K562 (cell line): Measurements from ENCODE around the gene TNFAIP3. TPM values are rescaled to one million over a fixed set of nuclear protein-coding genes. Genes with fewer than 3 reads are reported as not detected.

Experiments used
- ASH1L ChIP-seq: fragments of 450-650 bp; IDR thresholded peaks from 2 replicates; pipeline ENCODE4 v1.6.1; 2018; ENCODE audit warnings: borderline replicate concordance, mild to moderate bottlenecking, low read depth; ENCODE audit not compliant: partially characterized antibody
- CC2D1A ChIP-seq: fragments of 450-650 bp; IDR thresholded peaks from 2 replicates; pipeline ENCODE4 v1.6.1; 2017; ENCODE audit warnings: mild to moderate bottlenecking
- CHCHD3 ChIP-seq: fragments of 250-450 bp; sonication (Bioruptor Pico); IDR thresholded peaks from 2 replicates; pipeline ENCODE4 v2.1.2; 2022; ENCODE audit warnings: mild to moderate bottlenecking
- CREB3L1 ChIP-seq: fragments of 450-650 bp; IDR thresholded peaks from 2 replicates; pipeline ENCODE4 v1.6.1; 2014; ENCODE audit warnings: low read depth, mild to moderate bottlenecking, moderate library complexity, borderline replicate concordance
- EP400 ChIP-seq: fragments of 450-650 bp; IDR thresholded peaks from 2 replicates; pipeline ENCODE4 v1.6.1; 2017; ENCODE audit warnings: antibody characterized with exemption, mild to moderate bottlenecking, moderate library complexity
- EWSR1 ChIP-seq: fragments of 450-650 bp; IDR thresholded peaks from 2 replicates; pipeline ENCODE4 v1.6.1; 2018; ENCODE audit warnings: borderline replicate concordance, mild to moderate bottlenecking, low read depth, moderate library complexity; ENCODE audit not compliant: partially characterized antibody
- FOXA3 ChIP-seq, 2 experiments: fragments of 450-650 bp in 1 of 2; sonication (generic) in 1 of 2; formaldehyde crosslinking; IDR thresholded peaks in 1 of 2; conservative IDR thresholded peaks in 1 of 2; 2 replicates each; pipeline versions ENCODE4 v1.4.0 to v1.8.0; 2020 to 2022; ENCODE audit warnings: mild to moderate bottlenecking in 2 of 2, missing genetic modification reagents in 1 of 2
- GABPB2 ChIP-seq: fragments of 250-450 bp; sonication (Bioruptor Pico); conservative IDR thresholded peaks from 2 replicates; pipeline ENCODE4 v1.5.1; 2021; ENCODE audit warnings: mild to moderate bottlenecking
- MCM7 ChIP-seq, 2 experiments: fragments of 450-650 bp; IDR thresholded peaks; 2 replicates each; pipeline ENCODE4 v1.6.1; 2016 to 2018
- NCOA2 ChIP-seq, 2 experiments: fragments of 450-650 bp; IDR thresholded peaks; 2 replicates each; pipeline ENCODE4 v1.6.1; 2018; ENCODE audit warnings: mild to moderate bottlenecking in 2 of 2, moderate library complexity in 1 of 2; ENCODE audit not compliant: partially characterized antibody in 2 of 2
- PHF21A ChIP-seq: fragments of 450-650 bp; IDR thresholded peaks from 2 replicates; pipeline ENCODE4 v1.6.1; 2017; ENCODE audit warnings: low read depth, borderline replicate concordance
- RBFOX2 ChIP-seq: fragments of 200-400 bp; formaldehyde crosslinking; IDR thresholded peaks from 2 replicates; pipeline ENCODE4 v1.6.1; 2017; ENCODE audit warnings: low read depth, mild to moderate bottlenecking, low read length, moderate library complexity
- RBM25 ChIP-seq: fragments of 200-400 bp; formaldehyde crosslinking; IDR thresholded peaks from 2 replicates; pipeline ENCODE4 v1.6.1; 2018; ENCODE audit warnings: low read length, low read depth, moderate library complexity; ENCODE audit not compliant: severe bottlenecking
- RFX5 ChIP-seq: IDR thresholded peaks from 2 replicates; pipeline ENCODE4 v1.6.1; 2011; ENCODE audit warnings: low read depth, mild to moderate bottlenecking, improper control_type of control experiment, low read length
- SMAD4 ChIP-seq: fragments of 250-450 bp; sonication (Bioruptor Pico); conservative IDR thresholded peaks from 2 replicates; pipeline ENCODE4 v1.8.0; 2021; ENCODE audit warnings: inconsistent platforms, mild to moderate bottlenecking, moderate library complexity
- SUPT5H ChIP-seq: fragments of 450-650 bp; IDR thresholded peaks from 2 replicates; pipeline ENCODE4 v1.6.1; 2016
- TBP ChIP-seq: optimal IDR thresholded peaks from 2 replicates; pipeline ENCODE3; 2011; ENCODE audit warnings: low read depth, low read length, improper control_type of control experiment
- TCF7 ChIP-seq: sonication (generic); IDR thresholded peaks from 2 replicates; pipeline ENCODE4 v1.6.1; 2016; ENCODE audit warnings: antibody characterized with exemption, borderline replicate concordance
- ZBTB8A ChIP-seq: fragments of 450-650 bp; IDR thresholded peaks from 2 replicates; pipeline ENCODE4 v1.6.1; 2018; ENCODE audit warnings: mild to moderate bottlenecking, moderate library complexity; ENCODE audit not compliant: partially characterized antibody
- ZNF407 ChIP-seq: fragments of 450-650 bp; IDR thresholded peaks from 2 replicates; pipeline ENCODE4 v1.6.1; 2016; ENCODE audit warnings: low read depth
- ZNF717 ChIP-seq: fragments of 250-450 bp; sonication (Bioruptor Pico); IDR thresholded peaks from 2 replicates; pipeline ENCODE4 v1.5.0; 2021
- polyA plus RNA-seq, 8 experiments: library from polyadenylated mRNA; depleted of rRNA in 4 of 8; stranded (reverse) in 5 of 8; unstranded in 3 of 8; fragments of >200 nt; fragmentation: Nextera tagmentation in 2 of 8; fragmentation: Illumina TruSeq in 1 of 8; extraction: Ambion mirVana in 2 of 8; extraction: Trizol in 1 of 8; gene quantifications; 2 replicates each; pipeline versions ENCODE4 v1.2.1 to v1.2.3, GENCODE V29; 2011 to 2014; ENCODE audit warnings: inconsistent platforms in 1 of 8, missing spikeins in 1 of 8
- total RNA-seq, 7 experiments: library from RNA; depleted of rRNA in 6 of 7; stranded (reverse); fragments of >200 nt in 6 of 7; fragmentation: Illumina TruSeq in 2 of 7; extraction: Trizol in 2 of 7; gene quantifications; 2 replicates each; pipeline versions ENCODE4 v1.2.1 to v1.2.3, GENCODE V29; 2011 to 2021; ENCODE audit warnings: low replicate concordance in 1 of 7

TNFAIP3 gene
- total and polyA plus RNA-seq, 9 of the 15 experiments (the other 6 are each of a cell fraction or from before 2014, with no cell fraction given), result 0.79 to 17.0 (median 6.4) TPM

- no peak for TF ChIP-seq RBM25
- no peak for TF ChIP-seq CREB3L1
- TF ChIP-seq RFX5, result no peak
- peak; percentile 66 for TF ChIP-seq EP400
- TF ChIP-seq TCF7, result no peak
- TF ChIP-seq ZNF407, result peak; percentile 76
- TF ChIP-seq CHCHD3 (CRISPR knock-in tag), result no peak
- no peak for TF ChIP-seq ASH1L
- TF ChIP-seq ZBTB8A, result no peak
- no peak; the same call in 1 of the 2 replicates for TF ChIP-seq PHF21A
- TF ChIP-seq SUPT5H, result no peak
- no peak for TF ChIP-seq EWSR1
- peak; percentile 48 to 64 for TF ChIP-seq NCOA2 (IDR thresholded peaks at IDR 0.05; ENCODE audit: partially characterized antibody in 2 of 2)
- no peak for TF ChIP-seq RBFOX2
- TF ChIP-seq FOXA3 (CRISPR knock-in tag; conservative IDR thresholded peaks at IDR 0.05 in 1 of 2, IDR thresholded peaks at IDR 0.05 in 1 of 2), result peak in 1 of 2 experiments; percentile 78; a peak in 2 of 4 replicates
- peak; percentile 76 for TF ChIP-seq CC2D1A
- TF ChIP-seq ZNF717 (CRISPR knock-in tag), result no peak
- TF ChIP-seq MCM7 (IDR thresholded peaks at IDR 0.05), result no peak
- TF ChIP-seq SMAD4 (CRISPR knock-in tag), result peak; percentile 92
- no peak for TF ChIP-seq TBP
- TF ChIP-seq GABPB2 (CRISPR knock-in tag), result no peak
Measured at GRCh38 chr6:137906020-137906472, 39.0 kb downstream of the TNFAIP3 start (continued).
